HAP-1 (cell line): ENCODE measurements around the gene NANOS2.
"Not testable (repeated sequence)": the region's sequence is repeated elsewhere in the genome, so short reads cannot be mapped to it uniquely, and the experiment has no call there.

ENCODE experiments used
- DNase-seq, 2 experiments: peaks; one replicate each; pipeline ENCODE4 v3.0.0-alpha.2; 2016 to 2020; ENCODE audit warnings: low spot score in 2 of 2
- H3K27me3 ChIP-seq: fragments of 250-450 bp; sonication (Bioruptor Pico); 2 replicates; pipeline ENCODE4 v1.5.1; 2020; ENCODE audit warnings: low read depth, mild to moderate bottlenecking, moderate library complexity
- H3K36me3 ChIP-seq: fragments of 250-450 bp; sonication (Bioruptor Pico); replicated peaks from 2 replicates; pipeline ENCODE4 v1.5.1; 2020; ENCODE audit warnings: mild to moderate bottlenecking
- H3K4me1 ChIP-seq: fragments of 250-450 bp; sonication (Bioruptor Pico); 2 replicates; pipeline ENCODE4 v1.5.1; 2020; ENCODE audit warnings: mild to moderate bottlenecking
- H3K4me3 ChIP-seq: fragments of 250-450 bp; sonication (Bioruptor Pico); 2 replicates; pipeline ENCODE4 v1.5.1; 2020; ENCODE audit warnings: mild to moderate bottlenecking, moderate library complexity
- H3K9me3 ChIP-seq: fragments of 250-450 bp; sonication (Bioruptor Pico); 2 replicates; pipeline ENCODE4 v1.5.1; 2020; ENCODE audit warnings: mild to moderate bottlenecking, moderate library complexity
- in situ Hi-C: fragments of 300-500 bp; cut with MboI; formaldehyde crosslinking; loops from 3 replicates; pipeline ENCODE4 v1.14.3; 2020; ENCODE audit warnings: low sequenced_read_pairs, inconsistent platforms, mixed read lengths

The NANOS2 gene

DNA sequence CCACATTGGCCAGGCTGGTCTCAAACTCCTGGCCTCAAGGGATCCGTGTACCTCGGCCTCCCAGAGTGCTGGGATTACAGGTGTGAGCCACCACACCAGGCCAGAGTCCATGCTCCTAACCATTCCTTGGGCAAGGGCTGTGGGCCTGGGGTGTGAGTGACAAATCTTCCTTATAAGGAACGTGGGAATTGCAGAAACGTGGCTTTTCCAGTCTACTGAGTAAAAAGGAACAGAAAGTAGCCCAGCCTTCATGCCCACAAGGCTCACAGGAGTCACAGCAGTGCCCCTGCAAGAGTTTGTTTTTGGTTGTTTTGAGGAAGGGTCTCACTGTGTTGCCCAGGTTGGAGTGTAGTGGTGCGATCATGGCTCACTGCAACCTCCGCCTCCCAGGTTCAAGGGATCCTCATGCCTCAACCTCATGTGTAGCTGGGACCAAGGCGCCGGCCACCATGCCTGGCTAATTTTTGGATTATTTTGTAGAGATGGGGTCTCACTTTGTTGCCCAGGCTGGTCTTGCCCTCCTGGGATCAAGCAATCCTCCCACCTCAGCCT is 17.2 kb downstream of the NANOS2 start:
- no peak for DNase-seq
- Histone ChIP-seq H3K4me1 (no peaks in the 10 kb centered on the region; the same call in 1 of the 2 replicates), H3K27me3 (no peaks in the 10 kb centered on the region), H3K36me3 (peaks cover 16% of the 10 kb centered on the region), H3K4me3 (no peak overlapping the region), H3K9me3 (no peaks in the 10 kb centered on the region)
- in situ Hi-C loops, result no loop called here

DNA sequence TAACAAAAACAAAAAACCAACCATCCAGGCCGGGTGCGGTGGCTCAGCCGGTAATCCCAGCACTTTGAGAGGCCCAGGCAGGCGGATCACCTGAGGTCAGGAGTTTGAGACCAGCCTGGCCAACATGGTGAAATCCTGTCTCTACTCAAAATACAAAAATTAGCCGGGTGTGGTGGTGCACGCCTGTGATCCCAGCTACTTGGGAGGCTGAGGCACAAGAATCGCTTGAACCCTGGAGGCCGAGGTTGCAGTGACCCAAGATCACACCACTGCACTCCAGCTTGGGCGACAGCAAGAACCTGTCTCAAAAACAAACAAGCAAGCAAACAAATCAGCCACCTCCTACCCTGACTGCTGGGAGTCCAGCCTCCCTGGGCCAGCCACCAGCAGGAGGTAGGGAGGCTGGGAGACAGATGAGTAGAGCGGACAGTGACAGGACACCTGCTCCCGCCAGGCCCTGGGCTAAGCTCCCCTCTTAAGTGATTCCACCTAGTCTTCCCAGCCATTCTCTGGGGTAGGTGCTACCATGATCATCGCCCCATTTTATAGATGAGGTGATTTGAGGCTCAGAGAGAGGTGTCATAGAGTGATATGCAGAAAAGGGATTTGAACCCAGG is 18.5 kb downstream of the NANOS2 start:
- in situ Hi-C loops, H3K4me3 ChIP-seq, H3K4me1 ChIP-seq, H3K27me3 ChIP-seq, H3K9me3 ChIP-seq, DNase-seq: not testable (repeated sequence)
- peaks cover 16% of the 10 kb centered on the region for H3K36me3 ChIP-seq

DNA sequence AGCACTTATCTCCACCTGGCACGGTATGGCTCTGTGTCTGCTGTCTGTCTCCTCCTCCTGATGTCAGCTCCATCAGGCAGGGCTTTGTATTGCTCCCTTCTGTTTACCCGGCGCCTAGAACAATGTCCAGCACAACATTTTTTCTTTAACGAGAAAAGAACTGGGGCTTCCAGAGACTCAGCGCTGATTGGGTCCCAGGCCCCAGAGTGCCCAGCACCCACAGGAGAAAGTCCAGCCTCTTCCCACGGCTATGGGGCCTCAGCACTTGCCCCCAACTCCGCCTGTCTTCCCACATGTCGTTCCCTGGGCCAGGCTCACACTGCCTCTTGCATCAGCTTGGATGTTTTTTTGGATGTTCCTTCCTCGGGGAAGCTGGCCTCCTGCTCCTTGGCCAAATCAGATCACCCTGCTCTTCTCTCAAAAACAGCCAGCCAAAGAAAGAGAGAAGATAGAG is 19.0 kb downstream of the NANOS2 start:
- Histone ChIP-seq H3K4me1 (no peaks in the 10 kb centered on the region; the same call in 1 of the 2 replicates), H3K4me3 (no peak overlapping the region)

DNA sequence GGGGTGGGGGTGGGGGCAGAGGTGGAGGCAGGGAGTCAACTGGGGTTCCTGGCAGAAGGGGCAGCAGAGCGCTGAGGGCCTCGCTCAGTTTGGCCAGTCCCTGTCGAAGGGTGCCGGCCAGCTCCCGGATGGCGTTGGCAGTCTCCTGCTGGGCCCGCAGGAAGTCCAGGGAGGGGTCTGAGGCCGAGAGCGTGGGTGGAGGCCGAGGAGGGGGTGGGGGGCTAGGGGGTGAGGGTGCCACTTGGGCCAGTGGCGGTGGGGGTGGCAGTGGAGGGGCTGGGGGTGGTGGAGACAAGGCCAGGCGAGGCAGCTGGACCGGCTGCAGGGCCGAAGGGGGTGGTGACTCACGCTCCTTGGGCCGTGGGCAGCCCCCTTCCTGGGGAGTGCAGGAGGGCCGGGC is 23.7 kb downstream of the NANOS2 start:
- Histone ChIP-seq H3K9me3 (no peaks in the 10 kb centered on the region), H3K4me3 (no peak overlapping the region), H3K36me3 (no peaks in the 10 kb centered on the region; the same call in 1 of the 2 replicates), H3K4me1 (peaks cover 4% of the 10 kb centered on the region), H3K27me3 (no peaks in the 10 kb centered on the region)
- in situ Hi-C loops, result no loop called here
- no peak for DNase-seq

More for the DNA sequence above, 19.0 kb downstream of the NANOS2 start:
- DNase-seq, result no peak
- Histone ChIP-seq H3K36me3 (peaks cover 16% of the 10 kb centered on the region), H3K27me3 (no peaks in the 10 kb centered on the region), H3K9me3 (no peaks in the 10 kb centered on the region)
- in situ Hi-C loops, result no loop called here

DNA sequence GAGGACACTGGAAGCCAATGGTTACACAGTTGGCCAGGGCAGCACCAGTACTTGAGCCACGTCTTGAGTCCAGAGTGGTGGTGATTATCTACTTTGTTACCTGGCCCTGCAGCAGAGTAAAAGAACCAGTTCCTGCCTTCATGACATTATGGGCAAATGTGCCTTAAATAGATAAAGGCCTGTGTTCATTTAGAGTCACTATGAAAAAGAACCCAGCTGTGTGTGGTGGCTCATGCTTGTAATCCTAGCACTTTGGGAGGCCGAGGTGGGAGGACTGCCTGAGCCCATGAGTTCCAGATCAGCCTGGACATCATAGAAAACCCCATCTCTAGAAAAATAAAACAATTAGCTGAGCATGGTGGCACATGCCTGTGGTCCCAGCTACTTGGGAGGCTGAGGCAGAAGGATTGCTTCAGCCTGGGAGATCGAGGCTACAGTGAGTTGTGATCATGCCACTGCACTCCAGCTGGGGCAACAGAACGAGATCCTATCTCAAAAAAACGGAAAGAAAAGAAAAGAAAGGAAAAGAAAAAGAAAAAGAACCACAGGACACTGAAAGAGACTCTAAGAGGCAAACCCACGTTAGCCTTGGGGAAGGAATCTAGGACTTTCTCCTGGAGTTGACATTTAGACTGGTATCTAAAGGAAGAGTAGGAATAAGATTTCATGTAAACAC is 25.2 kb downstream of the NANOS2 start:
- in situ Hi-C loops, result no loop called here
- peaks cover 4% of the 10 kb centered on the region; the same call in 1 of the 2 replicates for H3K36me3 ChIP-seq
- H3K9me3 ChIP-seq, result no peaks in the 10 kb centered on the region
- H3K4me1 ChIP-seq, result peaks cover 11% of the 10 kb centered on the region
- no peak for DNase-seq
- H3K4me3 ChIP-seq, result no peak overlapping the region
- no peaks in the 10 kb centered on the region for H3K27me3 ChIP-seq

DNA sequence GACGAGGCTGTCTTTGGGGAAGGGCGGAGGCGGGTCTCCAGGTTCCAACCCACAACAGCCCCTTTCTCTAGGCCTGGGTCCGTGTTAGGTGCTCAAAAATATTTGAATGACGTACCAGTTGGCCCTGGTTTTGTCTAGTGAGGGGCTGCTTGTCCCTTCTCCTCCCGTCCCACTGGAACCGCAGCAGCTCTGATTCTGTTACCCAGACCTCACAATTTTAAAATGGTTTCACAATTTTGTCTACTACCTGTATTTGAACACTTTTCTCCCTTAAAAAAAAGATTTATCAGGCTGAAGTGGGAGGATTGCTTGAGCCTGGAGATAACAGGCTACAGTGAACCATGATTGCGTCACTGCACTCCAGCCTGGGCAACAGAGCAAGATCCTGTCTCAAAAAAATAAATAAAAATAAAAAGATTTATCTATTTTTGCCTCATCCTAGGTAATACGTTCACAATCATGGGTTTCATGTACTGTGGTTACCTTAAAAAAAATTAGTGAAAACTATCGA is 27.3 kb downstream of the NANOS2 start:
- H3K36me3 ChIP-seq, result peaks cover 14% of the 10 kb centered on the region; the same call in 1 of the 2 replicates
- peak in 1 of 2 experiments; percentile 34 for DNase-seq
- no peaks in the 10 kb centered on the region for H3K9me3 ChIP-seq
- peaks cover 19% of the 10 kb centered on the region for H3K4me1 ChIP-seq
- in situ Hi-C loops, result no loop called here
- peak overlapping the region; percentile 50 for H3K4me3 ChIP-seq
- H3K27me3 ChIP-seq, result no peaks in the 10 kb centered on the region

DNA sequence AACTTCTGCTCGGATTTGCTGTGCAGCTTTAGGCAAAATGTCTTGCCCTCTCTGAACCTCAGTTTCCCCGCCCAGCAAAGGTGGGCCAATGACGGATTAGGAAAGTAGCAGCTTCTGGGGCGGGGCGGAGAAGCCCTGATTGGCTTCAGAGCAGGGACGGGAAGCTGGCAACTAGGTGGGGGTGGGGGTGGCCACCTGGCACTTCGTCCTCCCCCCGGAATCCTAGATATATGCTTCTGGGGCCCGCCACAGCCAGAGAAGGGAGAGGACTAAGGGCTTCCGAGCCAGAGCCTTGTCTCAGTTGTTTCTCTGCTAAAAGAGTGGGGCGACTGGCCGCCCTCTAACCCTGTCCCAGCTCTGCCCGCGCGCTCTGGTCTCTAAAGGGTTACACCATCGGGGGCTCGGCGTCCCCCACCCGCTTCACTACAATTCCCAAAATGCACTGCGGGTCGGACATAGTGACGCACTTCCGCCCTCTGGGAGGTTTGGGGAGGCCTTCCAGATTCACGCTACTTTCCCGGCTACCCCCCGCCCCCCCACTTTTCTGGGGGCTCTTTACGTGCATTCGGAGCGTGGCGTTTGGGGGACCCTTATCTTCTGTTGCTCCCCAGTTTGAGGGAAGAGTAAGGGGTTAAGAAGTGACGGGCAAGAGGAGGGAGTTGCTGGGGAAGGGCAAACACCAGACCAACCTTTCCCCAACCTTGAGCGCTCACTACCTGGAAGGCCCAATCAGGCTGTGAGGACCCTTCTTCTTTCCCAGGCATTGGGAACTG is 28.0 kb downstream of the NANOS2 start:
- Histone ChIP-seq H3K4me1 (peaks cover 19% of the 10 kb centered on the region), H3K27me3 (no peaks in the 10 kb centered on the region), H3K9me3 (no peaks in the 10 kb centered on the region), H3K4me3 (peak overlapping the region; percentile 50), H3K36me3 (peaks cover 14% of the 10 kb centered on the region; the same call in 1 of the 2 replicates)
- in situ Hi-C loops, result no loop called here
- DNase-seq, result peak; percentile 89 to 94

DNA sequence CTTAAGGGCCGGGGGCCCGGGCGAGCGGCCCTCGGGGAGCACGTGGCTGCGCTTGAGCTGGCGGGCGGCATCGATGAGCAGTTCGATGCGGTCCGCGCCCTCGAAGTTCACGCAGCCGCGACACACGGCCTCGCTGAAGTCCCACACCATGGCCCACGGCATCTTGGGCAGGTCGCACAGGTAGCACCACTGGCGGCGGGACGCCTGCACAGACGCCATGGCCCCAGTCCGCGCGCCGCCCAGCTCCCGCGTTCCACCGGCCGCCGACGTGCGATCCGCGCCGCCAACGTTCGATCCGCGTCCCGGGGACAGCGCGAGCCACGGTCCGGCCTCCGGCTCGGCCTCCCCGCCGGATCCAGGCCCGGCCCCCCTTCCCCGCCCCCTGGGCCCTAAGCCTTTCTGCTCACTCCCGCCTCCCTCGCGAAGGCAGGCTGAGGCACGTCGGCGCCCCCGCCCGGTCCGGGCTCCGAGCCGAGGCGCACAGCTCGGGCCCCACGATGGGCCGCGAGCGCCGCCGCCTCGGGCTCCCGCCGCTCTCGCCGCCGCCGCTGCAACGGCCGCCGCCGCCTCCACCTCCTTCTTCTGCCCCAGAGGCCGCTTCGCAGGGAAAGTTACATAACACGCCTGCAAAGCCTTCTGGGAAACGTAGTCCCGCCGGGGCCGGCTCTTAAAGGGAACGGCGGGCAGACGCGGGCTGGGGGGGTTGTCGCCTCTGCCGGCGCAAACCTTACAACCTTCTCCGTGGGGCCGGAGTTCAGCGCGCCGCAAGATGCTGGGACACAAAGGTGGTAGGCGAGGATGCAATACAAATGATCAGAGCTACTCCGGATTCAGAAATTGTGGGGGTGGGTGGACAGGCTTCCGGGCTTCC is 28.8 kb downstream of the NANOS2 start, which contains the start of gene IRF2BP1:
TSS of gene IRF2BP1 (minus strand) at position 586 of the 871 bp plus-strand sequence. CDS start at position 219, 367 bp downstream.
- DNase-seq, result peak; percentile 87 to 94
- in situ Hi-C loops, result no loop called here
- no peaks in the 10 kb centered on the region for H3K9me3 ChIP-seq
- H3K4me3 ChIP-seq, result peak within 1 kb of the TSS; percentile 50
- H3K27me3 ChIP-seq, result no peaks in the 10 kb centered on the region
- H3K4me1 ChIP-seq, result peaks cover 19% of the 10 kb centered on the region
- peaks cover 14% of the 10 kb centered on the region; the same call in 1 of the 2 replicates for H3K36me3 ChIP-seq

DNA sequence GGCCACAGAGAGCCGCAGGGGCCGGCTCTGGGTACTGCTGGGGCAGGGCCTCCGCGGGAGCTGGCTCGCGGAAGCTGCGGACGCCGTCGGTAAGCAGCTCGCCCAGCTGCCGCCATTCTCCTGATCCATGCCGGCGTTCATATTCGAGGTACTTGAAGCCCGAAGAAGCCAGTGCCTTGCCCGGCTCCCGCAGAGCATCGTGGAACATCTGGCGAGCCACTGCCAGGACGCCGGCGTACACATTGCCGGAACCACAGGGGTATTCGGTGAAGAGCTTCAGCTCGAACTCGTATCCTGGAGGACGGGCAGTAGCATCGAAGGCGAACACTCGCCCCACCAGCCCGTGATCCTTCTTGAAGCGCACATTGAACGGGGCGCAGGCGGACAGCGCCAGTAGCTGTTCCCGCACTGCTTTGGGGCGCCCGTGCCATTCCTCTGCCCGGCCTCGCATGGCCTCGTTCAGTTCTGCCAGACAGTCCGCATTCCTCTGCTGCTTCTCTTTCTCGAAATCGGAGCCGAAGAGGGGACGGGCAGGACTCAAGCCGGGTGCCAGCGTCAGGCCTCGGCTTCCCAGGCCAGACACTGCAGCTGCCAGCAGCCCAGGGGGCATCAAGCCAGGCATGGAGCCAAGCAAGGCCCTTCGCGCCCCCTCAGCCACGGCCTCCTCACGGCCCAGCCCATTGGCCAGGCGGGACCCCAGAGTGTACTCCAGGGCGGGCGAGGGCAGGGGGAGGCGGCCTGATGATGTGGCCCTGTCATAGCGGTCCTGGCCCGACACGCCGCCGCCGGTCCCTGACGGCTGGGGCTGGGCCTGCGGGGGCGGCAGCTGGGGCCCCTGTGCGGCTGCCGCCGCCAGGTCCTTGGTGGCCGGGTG is 29.7 kb downstream of the NANOS2 start:
- no peaks in the 10 kb centered on the region for H3K27me3 ChIP-seq
- peaks cover 19% of the 10 kb centered on the region for H3K4me1 ChIP-seq
- peaks cover 14% of the 10 kb centered on the region; the same call in 1 of the 2 replicates for H3K36me3 ChIP-seq
- H3K4me3 ChIP-seq, result peak overlapping the region; percentile 50
- no peaks in the 10 kb centered on the region for H3K9me3 ChIP-seq
- DNase-seq, result peak in 1 of 2 experiments; percentile 41
- in situ Hi-C loops, result no loop called here

DNA sequence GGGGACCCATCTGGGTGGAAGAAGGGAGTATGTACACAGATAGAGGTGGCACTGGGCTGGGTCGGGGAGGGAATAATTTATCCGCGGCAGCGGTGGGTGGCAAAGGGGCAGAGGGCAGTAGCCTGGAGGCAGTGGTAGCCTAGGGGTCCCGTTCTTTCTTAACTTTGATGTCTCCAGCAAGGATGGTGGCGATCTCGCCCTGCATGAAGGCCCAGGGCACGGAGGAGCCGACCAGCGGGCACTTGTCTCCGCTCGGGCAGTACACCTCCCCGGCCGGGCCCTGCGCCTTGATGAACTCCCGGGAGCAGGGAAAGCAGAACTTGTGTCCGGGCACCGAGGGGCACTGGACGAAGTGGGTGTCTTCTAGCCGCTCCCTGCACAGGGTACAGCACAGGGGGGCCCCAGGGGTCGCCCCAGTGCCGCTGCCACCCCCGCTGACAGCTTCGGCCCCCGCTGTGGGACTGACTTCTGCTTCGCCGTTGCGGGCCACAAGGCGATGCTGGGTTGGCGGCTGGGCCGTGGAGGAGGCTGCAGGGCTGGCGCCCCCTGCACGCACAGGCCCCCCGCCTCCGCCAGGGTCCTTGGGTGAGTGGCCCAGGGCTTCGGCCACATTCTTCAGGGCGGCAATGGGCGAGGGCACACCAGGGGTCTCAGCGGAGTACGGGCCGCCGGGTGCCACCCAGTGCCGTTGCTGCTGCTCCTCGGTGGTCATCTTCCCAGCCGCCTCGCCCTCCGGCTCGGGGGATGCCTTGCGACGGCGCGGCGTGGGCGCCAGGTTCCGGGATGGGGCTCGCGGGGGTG is 30.5 kb downstream of the NANOS2 start:
- Histone ChIP-seq H3K4me1 (peaks cover 19% of the 10 kb centered on the region), H3K27me3 (no peaks in the 10 kb centered on the region), H3K4me3 (no peak overlapping the region), H3K36me3 (peaks cover 14% of the 10 kb centered on the region; the same call in 1 of the 2 replicates), H3K9me3 (no peaks in the 10 kb centered on the region)
- DNase-seq, result no peak
- in situ Hi-C loops, result no loop called here

DNA sequence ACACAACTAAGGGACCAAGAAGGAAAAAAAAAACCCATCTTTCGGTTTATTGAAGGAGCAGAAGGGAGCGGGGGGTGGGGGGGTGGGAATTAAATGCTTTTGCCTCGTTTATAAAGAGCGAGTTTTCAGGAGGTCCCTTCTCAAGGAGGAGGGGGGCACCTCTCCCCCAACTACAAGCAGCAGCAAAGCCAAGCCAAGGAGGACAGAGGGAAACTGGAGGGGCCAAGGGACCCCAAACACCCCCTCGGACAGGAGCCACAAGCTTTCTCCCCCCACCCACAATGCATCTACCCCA is 31.0 kb downstream of the NANOS2 start:
- peaks cover 19% of the 10 kb centered on the region for H3K4me1 ChIP-seq
- no peak overlapping the region for H3K4me3 ChIP-seq
- in situ Hi-C loops, result no loop called here

More for the DNA sequence above, 31.0 kb downstream of the NANOS2 start:
- DNase-seq, result no peak
- no peaks in the 10 kb centered on the region for H3K27me3 ChIP-seq
- peaks cover 14% of the 10 kb centered on the region; the same call in 1 of the 2 replicates for H3K36me3 ChIP-seq
- no peaks in the 10 kb centered on the region for H3K9me3 ChIP-seq
